CD14-positive monocyte (primary cell): ENCODE data around the gene VPS39. TPM values are rescaled to one million over a fixed set of nuclear protein-coding genes. Genes with fewer than 3 reads are reported as not detected.

Experiments used
- DNase-seq, 3 donors: peaks; one replicate each; pipeline ENCODE4 v3.0.0-alpha.2; 2011 to 2022
- H2AFZ ChIP-seq: 2 replicates; pipeline ENCODE4 v1.6.0; 2012; ENCODE audit warnings: mild to moderate bottlenecking, low read depth, low read length, inconsistent platforms; ENCODE audit not compliant: insufficient read depth, poor library complexity, severe bottlenecking
- H3K27ac ChIP-seq, 2 donors: 1 replicate in 1 of 2; 2 replicates in 1 of 2; pipeline ENCODE4 v1.5.1; 2012 to 2013; ENCODE audit warnings: low read length in 2 of 2, control low read depth in 1 of 2, inconsistent platforms in 1 of 2, low read depth in 1 of 2, mild to moderate bottlenecking in 1 of 2
- H3K27me3 ChIP-seq, 2 donors: one replicate each; pipeline versions ENCODE4 v1.6.0 to v1.6.1; 2011 to 2013; ENCODE audit warnings: low read length in 2 of 2; ENCODE audit not compliant: control insufficient read depth in 2 of 2, insufficient read depth in 2 of 2
- H3K36me3 ChIP-seq, 2 donors: replicated peaks in 1 of 2; 1 replicate in 1 of 2; 2 replicates in 1 of 2; pipeline versions ENCODE4 v1.5.1 to v1.6.1; 2012 to 2013; ENCODE audit warnings: low read length in 2 of 2, control low read depth in 1 of 2, inconsistent platforms in 1 of 2, mild to moderate bottlenecking in 1 of 2; ENCODE audit not compliant: insufficient read depth in 2 of 2, control insufficient read depth in 1 of 2
- H3K4me1 ChIP-seq, 2 donors: 1 replicate in 1 of 2; 2 replicates in 1 of 2; pipeline versions ENCODE4 v1.5.1 to v1.6.1; 2012 to 2013; ENCODE audit warnings: low read length in 2 of 2, control low read depth in 1 of 2, inconsistent platforms in 1 of 2, mild to moderate bottlenecking in 1 of 2, moderate library complexity in 1 of 2; ENCODE audit not compliant: insufficient read depth in 2 of 2, control insufficient read depth in 1 of 2
- H3K4me2 ChIP-seq: replicated peaks from 2 replicates; pipeline ENCODE3; 2012; ENCODE audit warnings: low read length, moderate library complexity, mild to moderate bottlenecking; ENCODE audit not compliant: poor library complexity, severe bottlenecking; ENCODE audit errors: extremely low read depth
- H3K4me3 ChIP-seq, 3 experiments: fragments of 200-600 bp in 1 of 3; sonication (generic) in 1 of 3; replicated peaks in 1 of 3; 1 replicate in 2 of 3; 2 replicates in 1 of 3; pipeline ENCODE4 v1.5.1; 2011 to 2013; ENCODE audit warnings: low read length in 3 of 3, mild to moderate bottlenecking in 3 of 3, control low read depth in 2 of 3, low read depth in 2 of 3, inconsistent platforms in 1 of 3, moderate library complexity in 1 of 3
- H3K79me2 ChIP-seq: 2 replicates; pipeline ENCODE4 v1.6.0; 2012; ENCODE audit warnings: mild to moderate bottlenecking, control low read depth, inconsistent platforms, low read length, moderate library complexity; ENCODE audit not compliant: insufficient read depth
- H3K9ac ChIP-seq: 2 replicates; pipeline ENCODE4 v1.6.0; 2017; ENCODE audit warnings: low read length, mild to moderate bottlenecking; ENCODE audit not compliant: insufficient read depth, poor library complexity, severe bottlenecking
- H3K9me3 ChIP-seq, 2 donors: replicated peaks in 1 of 2; 1 replicate in 1 of 2; 2 replicates in 1 of 2; pipeline versions ENCODE4 v1.5.1 to v1.6.1; 2012 to 2013; ENCODE audit warnings: low read length in 2 of 2, control low read depth in 1 of 2; ENCODE audit not compliant: control insufficient read depth in 1 of 2, insufficient read depth in 1 of 2
- H4K20me1 ChIP-seq: 2 replicates; pipeline ENCODE4 v1.6.0; 2012; ENCODE audit warnings: mild to moderate bottlenecking, low read length, control low read depth, moderate library complexity; ENCODE audit not compliant: insufficient read depth
- H3K27ac Mint-ChIP-seq, 7 donors: one replicate each; pipeline ENCODE4 v1.8.0; 2020; ENCODE audit warnings: mild to moderate bottlenecking in 7 of 7, mixed read lengths in 7 of 7, moderate library complexity in 6 of 7, inconsistent platforms in 2 of 7
- H3K27me3 Mint-ChIP-seq, 3 donors: one replicate each; pipeline ENCODE4 v1.8.0; 2021 to 2022; ENCODE audit warnings: low read depth in 3 of 3, mild to moderate bottlenecking in 3 of 3, mixed read lengths in 3 of 3, moderate library complexity in 3 of 3, inconsistent platforms in 1 of 3
- H3K36me3 Mint-ChIP-seq, 2 donors: one replicate each; pipeline ENCODE4 v1.8.0; 2020; ENCODE audit warnings: mixed read lengths in 2 of 2, inconsistent platforms in 1 of 2, mild to moderate bottlenecking in 1 of 2
- H3K4me1 Mint-ChIP-seq: one replicate; pipeline ENCODE4 v1.8.0; 2020; ENCODE audit warnings: mild to moderate bottlenecking, mixed read lengths
- H3K4me3 Mint-ChIP-seq, 2 donors: one replicate each; pipeline ENCODE4 v1.8.0; 2020; ENCODE audit warnings: mild to moderate bottlenecking in 2 of 2, mixed read lengths in 2 of 2, moderate library complexity in 1 of 2
- H3K9me3 Mint-ChIP-seq, 7 donors: one replicate each; pipeline ENCODE4 v1.8.0; 2020 to 2022; ENCODE audit warnings: mixed read lengths in 7 of 7, mild to moderate bottlenecking in 6 of 7, moderate library complexity in 6 of 7, inconsistent platforms in 2 of 7
- CTCF ChIP-seq: fragments of 200-600 bp; IDR thresholded peaks from one replicate; pipeline ENCODE4 v1.8.0; 2022; ENCODE audit warnings: antibody characterized with exemption, mild to moderate bottlenecking
- WGBS: methylation state at CpG from one replicate; pipeline ENCODE4 v1.1.5; 2013; ENCODE audit warnings: missing lambda C conversion rate; ENCODE audit not compliant: insufficient coverage; 5-methylcytosine and 5-hydroxymethylcytosine counted together
- intact Hi-C, 2 donors: fragments of 100-400 bp; cut with micrococcal nuclease; formaldehyde crosslinking; loops; one replicate each; pipeline versions ENCODE4 v1.15.0 to v1.15.1; 2023
- polyA plus RNA-seq, 3 donors: library from polyadenylated mRNA; depleted of rRNA in 1 of 3; unstranded in 2 of 3; stranded (reverse) in 1 of 3; fragments of 300-500 nt in 2 of 3; fragments of >200 nt in 1 of 3; fragmentation: Illumina TruSeq in 2 of 3; gene quantifications; 1 replicate in 2 of 3; 2 replicates in 1 of 3; pipeline ENCODE4 v1.2.3, GENCODE V29; 2012 to 2021

VPS39 gene
- polyA plus RNA-seq, 3 donors: 16.8 to 102 (median 25.8) TPM

- H3K4me3 ChIP-seq: no peak overlapping the region
- H3K4me1 ChIP-seq: peaks cover under 1 to 4% of the 10 kb centered on the region in 2 donors
- no peak overlapping the region for H2AFZ ChIP-seq
- H3K4me2 ChIP-seq: no peak overlapping the region
- H3K79me2 ChIP-seq: peaks cover 75% of the 10 kb centered on the region
- H3K4me3 Mint-ChIP-seq: no peak overlapping the region
- intact Hi-C loops: no loop called here
- H3K27ac Mint-ChIP-seq: no peak overlapping the region
- WGBS: no CpG with 5 or more reads among the region's 1 CpG
- H3K4me1 Mint-ChIP-seq: peaks cover 19% of the 10 kb centered on the region
- peaks cover 36 to 60% of the 10 kb centered on the region in 2 donors for H3K36me3 Mint-ChIP-seq
- no peak overlapping the region for H3K27ac ChIP-seq
- H3K9ac ChIP-seq: no peak overlapping the region
- TF ChIP-seq CTCF: no peak
- DNase-seq: no peak
- H3K36me3 ChIP-seq: peaks cover 35 to 52% of the 10 kb centered on the region in 2 donors
- no peaks in the 10 kb centered on the region for H3K27me3 ChIP-seq
- H3K27me3 Mint-ChIP-seq: peaks cover 0 to 2% (median 0%) of the 10 kb centered on the region in 3 donors
- peaks cover 0 to 3% (median 1%) of the 10 kb centered on the region in 7 donors for H3K9me3 Mint-ChIP-seq
- H4K20me1 ChIP-seq: peaks cover 66% of the 10 kb centered on the region
- no peaks in the 10 kb centered on the region for H3K9me3 ChIP-seq
Measured at GRCh38 chr15:42201801-42202200, 6.3 kb downstream of the VPS39 start.

- no peak for TF ChIP-seq CTCF
- peak overlapping the region in 1 of 7 donors; percentile 2 for H3K27ac Mint-ChIP-seq
- Histone ChIP-seq H3K4me1 (no peaks in the 10 kb centered on the region), H3K4me3 (no peak overlapping the region), H3K9me3 (no peaks in the 10 kb centered on the region), H3K9ac (no peak overlapping the region), H3K27ac (no peak overlapping the region), H3K36me3 (peaks cover 35 to 62% of the 10 kb centered on the region in 2 donors), H3K79me2 (peaks cover 66% of the 10 kb centered on the region), H2AFZ (no peak overlapping the region), H3K4me2 (no peak overlapping the region), H3K27me3 (no peaks in the 10 kb centered on the region), H4K20me1 (peaks cover 62% of the 10 kb centered on the region)
- intact Hi-C loops: no loop called here
- H3K36me3 Mint-ChIP-seq: peaks cover 45 to 78% of the 10 kb centered on the region in 2 donors
- WGBS: no CpG with 5 or more reads among the region's 5 CpGs
- peaks cover 0 to 3% (median 1%) of the 10 kb centered on the region in 7 donors for H3K9me3 Mint-ChIP-seq
- peaks cover 6% of the 10 kb centered on the region for H3K4me1 Mint-ChIP-seq
- H3K27me3 Mint-ChIP-seq: peaks cover 0 to 2% (median 0%) of the 10 kb centered on the region in 3 donors
- DNase-seq: no peak
- no peak overlapping the region for H3K4me3 Mint-ChIP-seq
Measured at GRCh38 chr15:42199126-42199525, 9.0 kb downstream of the VPS39 start.
